NCI-H2196 treated with DMSO at 0.1 percent for 48 hours (cell line): ENCODE results near the gene CCDC32.
A peak's percentile ranks its signal among the peaks of the same experiment; 100 is the strongest.
"Not testable (repeated sequence)": the region's sequence is repeated elsewhere in the genome, so short reads cannot be mapped to it uniquely, and the experiment has no call there.

Source experiments
- DNase-seq: peaks from one replicate; lab custom pipeline; 2025; ENCODE audit not compliant: unreplicated experiment; lab: John Stamatoyannopoulos, UW

CCDC32 gene, protein sequence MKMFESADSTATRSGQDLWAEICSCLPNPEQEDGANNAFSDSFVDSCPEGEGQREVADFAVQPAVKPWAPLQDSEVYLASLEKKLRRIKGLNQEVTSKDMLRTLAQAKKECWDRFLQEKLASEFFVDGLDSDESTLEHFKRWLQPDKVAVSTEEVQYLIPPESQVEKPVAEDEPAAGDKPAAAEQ

DNA sequence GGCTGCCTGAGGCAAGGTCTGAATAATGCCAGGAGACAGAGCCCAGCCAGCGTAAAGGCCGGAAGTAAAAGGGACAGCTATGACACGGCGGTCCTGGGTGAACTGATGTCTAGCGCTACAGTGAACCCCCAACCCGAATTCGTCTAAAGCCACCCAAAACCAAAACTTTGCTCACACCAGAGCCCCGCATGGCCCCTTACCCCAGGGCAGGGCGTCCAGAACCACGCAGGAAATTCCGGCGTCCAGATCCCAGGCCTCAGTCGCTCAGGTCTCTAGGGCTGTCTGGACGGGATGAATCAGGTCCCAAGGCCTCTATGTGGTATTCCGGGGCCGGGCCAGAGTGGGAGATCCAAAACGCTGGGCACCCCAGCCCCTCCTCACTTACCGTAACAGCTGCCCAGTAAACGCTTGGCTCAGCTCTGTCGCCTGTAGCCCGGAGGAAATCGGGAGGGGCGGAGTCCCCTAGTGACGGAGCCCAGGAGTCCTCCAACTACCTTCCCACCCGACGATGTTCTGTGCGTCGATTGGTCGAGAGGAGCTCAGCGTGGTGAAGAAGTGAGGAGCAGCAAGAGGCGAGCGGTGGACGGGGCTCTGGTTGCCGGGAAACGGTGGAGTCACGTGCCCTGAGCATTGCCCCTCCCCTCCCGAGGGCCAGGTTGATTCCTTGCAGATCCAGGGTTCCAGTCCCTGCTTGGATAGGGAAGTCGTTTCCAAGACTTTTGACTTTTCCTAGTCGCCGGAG, at the start of gene CCDC32:
CCDC32 (minus strand) TSS at position 452 of the 742 bp plus-strand sequence. CDS start 2,027 bp downstream, outside the sequence.
- DNase-seq, result peak; percentile 86

DNA sequence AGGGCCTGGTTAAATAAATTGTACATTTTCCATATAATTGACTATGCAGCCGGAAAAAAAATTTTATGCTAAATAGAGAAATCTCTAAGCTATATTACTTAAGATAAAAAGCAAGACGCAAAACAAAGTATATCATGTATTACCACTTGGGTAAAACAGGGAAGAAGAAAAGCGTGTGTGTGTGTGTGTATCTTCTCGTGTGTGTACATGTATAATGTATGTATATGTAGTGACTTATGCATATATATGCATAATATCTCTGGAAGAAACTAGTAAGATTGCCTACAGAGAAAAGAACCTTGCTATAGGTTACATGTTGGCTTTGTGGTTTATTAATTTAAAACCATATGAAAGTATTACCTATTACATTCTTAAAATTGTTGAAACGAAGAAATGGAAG, 48.2 kb upstream of the CCDC32 start:
- DNase-seq, result no peak

DNA sequence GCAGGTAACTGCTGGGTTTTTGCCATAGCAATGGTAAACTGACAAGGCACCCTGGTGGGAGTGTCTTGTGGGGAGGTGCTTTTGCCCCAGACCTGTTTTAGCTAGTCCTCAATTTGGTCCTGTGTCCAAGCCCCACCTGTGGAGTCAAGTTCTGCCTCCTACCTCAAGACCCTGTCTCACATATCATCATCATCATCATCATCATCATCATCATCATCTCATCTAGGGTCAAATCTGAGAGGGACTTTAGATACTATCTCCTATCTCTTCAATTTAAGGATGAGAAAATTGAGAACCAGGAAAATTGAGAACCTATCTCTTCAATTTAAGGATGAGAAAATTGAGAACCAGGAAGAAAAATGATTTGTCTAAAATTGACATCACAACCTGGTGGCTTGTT, 39.1 kb upstream of the CCDC32 start:
- no peak for DNase-seq

DNA sequence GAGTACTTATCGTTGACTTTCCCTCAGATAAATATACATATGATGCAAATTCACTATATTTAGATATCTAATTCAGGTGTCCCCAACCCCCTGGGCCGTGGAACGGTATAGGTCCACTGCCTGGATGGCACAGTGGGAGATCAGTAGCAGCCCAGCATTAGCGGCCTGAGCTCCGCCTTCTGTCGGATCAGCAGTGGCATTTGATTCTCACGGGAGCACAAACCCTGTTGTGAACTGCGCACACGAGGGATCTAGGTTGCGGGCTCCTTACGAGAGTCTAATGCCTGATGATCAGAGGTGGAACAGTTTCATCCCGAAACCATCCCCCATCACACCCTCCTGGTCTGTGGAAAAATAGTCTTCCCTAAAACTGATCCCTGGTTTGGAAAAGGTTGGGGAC, 36.1 kb upstream of the CCDC32 start:
- no peak for DNase-seq

DNA sequence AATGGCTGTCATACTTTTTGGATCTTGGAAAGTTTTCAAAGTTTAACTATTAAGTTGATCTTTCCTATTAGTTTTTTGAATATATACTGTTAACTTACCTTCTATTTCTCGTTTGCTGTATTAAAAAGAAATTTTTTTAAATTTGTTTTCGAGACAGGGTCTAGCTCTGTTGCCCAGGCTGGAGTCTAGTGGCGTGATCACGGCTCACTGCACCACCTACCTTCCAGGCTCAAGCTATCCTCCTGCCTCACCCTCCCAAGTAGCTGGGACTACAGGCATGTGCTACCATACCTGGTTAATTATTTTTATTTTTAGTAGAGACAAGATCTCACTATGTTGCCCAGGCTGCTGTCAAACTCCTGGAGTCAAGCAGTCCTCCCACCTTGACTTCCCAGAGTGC, 33.8 kb upstream of the CCDC32 start:
- DNase-seq, result no peak

DNA sequence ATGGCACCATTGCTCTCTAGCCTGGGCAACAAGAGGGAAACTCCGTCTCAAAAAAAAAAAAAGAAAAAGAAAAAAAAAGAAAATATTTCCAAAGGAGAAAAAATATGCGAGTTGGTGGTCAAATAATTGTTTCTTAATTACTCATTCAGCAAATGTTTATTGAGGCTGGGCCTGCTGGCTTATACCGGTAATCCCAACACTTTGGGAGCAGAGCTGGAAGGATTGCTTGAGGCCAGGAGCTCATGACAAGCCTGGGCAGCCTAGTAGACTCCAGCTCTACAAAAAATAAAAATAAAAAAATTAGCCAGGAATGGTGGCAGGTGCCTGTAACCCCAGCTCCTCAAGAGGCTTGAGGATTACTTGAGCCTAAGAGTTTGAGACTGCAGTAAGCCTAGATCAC, 33.3 kb upstream of the CCDC32 start:
- DNase-seq, result no peak

DNA sequence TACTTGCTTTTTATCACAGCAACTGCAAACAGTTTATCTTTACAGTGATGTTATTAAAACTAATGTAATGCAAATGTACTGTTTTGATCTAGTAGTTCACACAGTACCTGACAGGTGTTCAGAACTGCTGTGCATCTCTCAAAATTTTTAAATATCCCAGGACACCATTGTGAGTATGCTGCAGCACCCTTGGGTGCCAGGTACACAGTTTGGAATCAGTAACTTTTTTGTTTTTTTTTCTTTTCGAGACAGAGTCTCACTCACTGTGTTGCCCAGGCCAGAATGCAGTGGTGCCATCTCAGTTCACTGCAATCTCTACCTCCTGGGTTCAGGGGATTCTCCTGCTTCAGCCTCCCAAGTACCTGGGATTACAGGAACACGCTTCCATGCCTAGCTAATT, 32.2 kb upstream of the CCDC32 start:
- DNase-seq, result no peak

DNA sequence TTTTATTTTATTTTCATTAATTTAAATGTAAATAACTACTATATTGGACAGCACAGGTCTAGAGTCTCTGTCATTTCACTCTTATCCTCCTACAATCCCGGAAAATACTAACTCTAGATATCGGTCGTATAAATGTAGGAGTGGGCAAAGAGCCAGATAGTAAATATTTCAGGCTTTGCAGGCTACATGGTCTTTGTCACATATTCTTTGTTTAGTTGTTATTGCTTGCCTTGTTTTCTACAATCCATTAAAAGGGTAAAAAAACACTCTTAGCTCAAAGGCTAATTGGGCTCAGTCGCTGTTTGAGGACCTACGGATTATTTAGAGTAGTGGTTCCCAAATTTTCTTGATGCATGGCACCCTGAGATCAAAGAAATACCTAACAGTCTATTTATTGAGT, 30.9 kb upstream of the CCDC32 start:
- DNase-seq, result no peak

DNA sequence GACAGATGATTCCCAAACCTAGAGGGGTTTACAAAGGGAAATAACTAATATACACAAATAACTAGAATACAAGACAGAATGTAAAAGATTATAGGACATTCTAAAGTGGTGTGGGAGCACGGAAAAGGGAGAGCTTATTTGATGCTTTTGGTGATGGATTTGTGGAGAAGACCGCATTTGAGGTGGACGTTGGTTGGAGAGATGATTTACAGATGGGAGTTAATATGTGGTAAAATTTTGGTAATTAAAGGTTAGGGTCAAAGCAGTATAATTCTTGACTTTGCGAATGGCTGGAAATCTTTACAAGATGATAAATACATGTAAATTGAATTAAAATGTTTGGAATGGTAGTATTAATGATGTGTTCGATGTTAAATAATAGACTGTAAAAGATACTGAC, 30.4 kb upstream of the CCDC32 start:
- DNase-seq, result no peak

DNA sequence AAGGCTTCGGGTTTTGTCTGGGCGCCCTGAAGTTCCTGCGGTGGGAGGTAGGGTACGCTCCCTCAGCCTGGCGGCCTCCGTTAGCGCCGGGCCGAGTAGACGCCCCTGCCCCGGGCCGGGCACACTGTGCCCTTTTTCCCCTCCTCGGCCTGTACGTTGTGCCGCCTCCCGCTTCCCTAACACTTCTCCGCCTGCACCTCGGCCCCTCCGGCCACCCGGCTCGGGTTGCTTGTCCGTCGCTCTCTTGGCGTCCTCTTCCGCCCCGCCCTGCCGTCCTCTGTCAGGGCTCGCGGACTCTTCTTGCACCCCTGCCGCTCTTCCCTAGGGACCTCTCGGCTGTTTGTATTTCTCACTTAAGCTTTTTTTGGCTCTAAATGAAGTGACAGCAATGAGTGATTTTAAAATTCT, 29.6 kb upstream of the CCDC32 start:
- peak; percentile 18 for DNase-seq

DNA sequence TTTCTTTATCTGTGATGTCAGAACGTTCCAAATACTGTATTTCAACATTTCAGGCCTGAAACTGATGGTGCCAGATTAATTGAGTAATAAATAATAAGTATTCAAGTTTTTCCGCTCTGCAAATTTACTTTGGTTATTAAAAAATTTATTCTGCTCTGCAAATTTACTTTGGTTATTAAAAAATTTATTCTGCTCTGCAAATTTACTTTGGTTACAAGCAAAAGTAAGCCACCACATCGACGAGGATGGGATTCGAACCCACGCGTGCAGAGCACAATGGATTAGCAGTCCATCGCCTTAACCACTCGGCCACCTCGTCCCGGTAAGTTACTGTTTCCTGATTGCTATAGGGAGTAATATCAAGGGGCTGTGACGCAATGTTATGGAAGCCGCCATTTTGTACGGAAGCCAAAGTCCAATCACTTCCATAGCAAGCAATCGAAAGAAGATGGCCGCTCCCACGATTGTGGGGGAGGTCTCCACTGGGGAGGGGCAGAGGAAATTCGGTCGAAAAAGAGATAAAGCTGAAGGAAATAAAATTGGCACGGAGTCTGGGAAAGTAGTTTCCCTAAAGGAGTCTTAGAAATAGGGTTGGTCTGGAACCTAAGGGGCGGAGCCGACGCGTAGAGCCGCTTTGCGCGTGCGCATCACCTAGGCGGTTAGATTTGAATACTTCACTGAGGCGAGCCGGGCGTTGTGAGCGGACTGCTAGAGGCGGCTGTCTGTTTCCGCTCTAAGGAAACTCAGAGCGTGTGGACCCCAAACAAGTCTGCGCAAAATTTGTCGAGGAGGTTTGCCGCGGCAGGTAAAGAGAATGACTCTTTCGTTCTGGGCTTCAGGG, 29.0 kb upstream of the CCDC32 start, which contains the start of gene KNL1:
KNL1 (plus strand) TSS at position 662 of the 841 bp plus-strand sequence. CDS start 8,683 bp downstream, outside the sequence.
- peak; percentile 44 for DNase-seq

DNA sequence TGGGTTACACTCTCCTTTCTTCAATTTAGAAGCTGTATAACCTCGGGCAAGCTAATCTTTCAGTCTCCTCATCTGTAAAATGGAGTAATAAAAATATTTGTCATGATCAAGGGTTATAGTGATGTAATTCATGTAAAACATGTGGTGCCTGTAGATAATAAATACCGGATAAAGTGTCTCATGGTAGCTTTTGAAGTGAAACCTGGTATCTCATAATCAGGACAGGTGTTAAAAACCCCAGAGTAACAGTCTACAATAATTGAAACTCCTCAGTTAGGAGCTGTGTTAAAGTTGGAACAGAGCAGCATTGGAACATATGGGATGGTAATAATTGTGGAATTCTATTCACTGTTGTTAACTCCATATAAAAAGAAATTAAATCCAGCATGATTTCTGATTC, 28.3 kb upstream of the CCDC32 start:
- DNase-seq, result no peak

DNA sequence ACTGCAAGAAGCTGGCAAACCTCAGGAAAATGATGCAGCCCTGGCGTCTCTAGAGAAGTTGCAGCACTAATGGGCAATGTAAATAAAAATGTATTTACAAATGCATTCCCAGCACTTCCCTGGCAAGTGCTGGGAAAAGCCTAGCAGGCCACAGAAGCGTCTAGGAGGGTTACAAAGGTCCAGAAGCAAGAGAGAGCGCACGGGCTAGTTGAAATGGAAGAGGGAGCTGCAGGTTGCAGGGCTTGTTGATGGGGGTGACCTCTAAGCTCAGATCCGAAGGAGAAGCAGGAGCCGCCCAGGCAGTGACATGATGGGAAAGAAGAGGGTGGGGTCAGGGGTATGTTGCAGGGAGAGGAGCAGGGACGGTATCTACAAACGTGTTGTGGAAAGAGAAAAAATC, 26.5 kb upstream of the CCDC32 start:
- DNase-seq, result no peak

DNA sequence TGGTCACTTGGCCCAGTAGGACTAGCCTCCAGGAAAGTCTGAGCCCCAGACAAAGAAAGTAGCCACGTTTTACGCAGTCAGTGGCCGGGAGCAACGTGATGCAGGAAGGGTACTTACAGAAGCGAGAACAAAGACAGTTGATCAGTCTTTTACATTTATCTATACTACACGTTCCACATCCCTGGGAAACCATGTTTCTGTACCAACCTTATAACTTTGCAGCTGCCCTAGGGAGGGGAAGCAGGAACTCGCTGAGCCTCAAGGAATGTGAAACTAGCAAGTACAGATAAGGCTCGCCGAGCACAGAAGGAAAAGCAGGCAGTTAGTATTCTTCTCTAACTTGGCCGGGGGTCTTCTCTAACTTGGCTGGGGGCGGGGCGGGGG, 25.8 kb upstream of the CCDC32 start:
- DNase-seq, result no peak

DNA sequence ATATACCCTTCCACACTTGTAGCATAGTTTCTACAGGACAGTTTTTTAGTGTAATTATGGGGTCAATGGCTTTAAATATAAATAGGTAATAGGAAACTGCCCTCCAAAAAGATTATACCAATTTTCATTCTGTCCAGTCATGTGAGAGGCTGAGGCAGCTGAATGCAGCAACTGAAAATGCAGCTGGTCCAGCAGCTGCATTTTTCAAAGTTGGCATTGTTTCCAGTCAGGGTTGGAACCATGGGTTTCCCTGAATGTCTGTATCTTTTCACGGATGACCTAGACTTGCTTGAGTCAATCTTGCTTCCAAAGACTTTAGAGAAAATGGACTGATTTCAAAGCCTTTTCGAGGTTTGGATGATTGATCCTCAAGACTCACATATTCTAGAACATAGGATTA, 19.3 kb upstream of the CCDC32 start:
- DNase-seq, result no peak

DNA sequence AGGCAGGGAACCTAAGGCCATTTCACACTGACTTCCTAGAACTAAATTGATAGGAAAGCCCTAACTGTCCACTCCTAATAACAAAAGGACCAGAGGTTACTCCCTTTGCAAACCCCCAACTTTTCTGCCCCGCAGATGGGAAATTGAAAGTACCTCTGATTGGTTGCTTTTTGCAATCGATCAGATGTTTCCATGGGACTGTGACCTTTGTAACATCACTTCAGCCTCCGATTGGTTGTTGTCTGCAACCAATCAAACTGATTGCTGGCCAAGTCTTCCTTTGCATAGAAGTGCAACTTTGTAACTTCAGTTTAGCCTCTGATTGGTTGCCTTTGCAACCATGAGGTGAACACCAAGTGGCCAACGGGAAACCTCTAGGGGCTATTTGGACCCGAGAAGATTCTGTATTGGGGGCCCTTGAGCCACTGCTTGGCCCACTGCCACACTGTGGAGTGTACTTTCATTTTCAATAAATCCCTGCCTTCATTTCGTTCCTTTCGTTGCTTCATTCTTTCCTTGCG, 17.9 kb upstream of the CCDC32 start:
- DNase-seq, result no peak

DNA sequence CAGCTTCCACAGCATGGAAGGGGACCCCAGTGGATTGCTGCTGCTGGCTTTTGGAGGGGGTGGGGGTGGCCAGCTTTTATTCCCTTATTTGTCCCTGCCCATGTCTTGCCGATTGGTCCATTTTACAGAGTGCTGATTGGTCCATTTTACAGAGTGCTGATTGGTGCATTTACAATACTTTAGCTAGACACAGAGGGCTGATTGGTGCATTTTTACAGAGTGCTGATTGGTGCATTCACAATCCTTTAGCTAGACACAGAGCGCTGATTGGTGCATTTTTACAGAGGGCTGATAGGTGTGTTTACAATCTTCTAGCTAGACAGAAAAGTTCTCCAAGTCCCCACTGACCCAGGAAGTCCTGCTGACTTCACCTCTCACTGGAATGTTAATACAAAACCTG, 17.0 kb upstream of the CCDC32 start:
- not testable (repeated sequence) for DNase-seq

DNA sequence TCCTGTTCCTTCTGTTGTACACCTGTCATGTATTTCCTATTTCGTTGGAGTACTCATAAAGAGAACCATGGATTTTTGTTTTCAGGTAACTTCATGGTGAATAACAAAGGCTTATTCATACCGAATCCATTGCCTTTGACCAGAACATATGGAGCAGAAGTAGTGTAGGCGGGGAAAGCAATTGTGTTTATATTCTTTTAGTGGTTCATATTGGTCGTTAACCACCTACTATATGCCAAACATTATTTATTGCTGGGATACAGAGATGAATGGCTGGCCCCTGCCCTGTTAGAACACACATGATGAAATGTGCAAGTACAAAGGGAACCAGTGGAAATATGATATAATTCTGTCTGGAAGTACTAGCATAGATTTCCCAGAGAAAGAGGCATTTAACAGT, 14.1 kb upstream of the CCDC32 start:
- no peak for DNase-seq

DNA sequence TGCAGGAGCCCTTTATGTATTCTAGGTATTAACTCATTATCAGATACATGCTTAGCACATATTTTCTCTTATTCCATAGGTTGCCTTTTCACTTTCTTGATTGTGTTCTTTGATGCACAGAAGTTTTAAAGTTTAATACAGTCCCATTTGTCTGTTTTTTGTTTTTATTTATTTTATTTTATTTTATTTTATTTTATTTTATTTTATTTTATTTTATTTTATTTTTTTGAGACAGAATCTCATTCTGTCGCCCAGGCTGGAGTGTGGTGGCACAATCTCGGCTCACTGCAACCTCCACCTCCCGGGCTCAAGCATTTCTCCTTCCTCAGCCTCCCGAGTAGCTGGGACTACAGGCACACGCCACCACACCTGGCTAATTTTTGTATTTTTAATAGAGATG, 12.1 kb upstream of the CCDC32 start:
- DNase-seq, result not testable (repeated sequence)

DNA sequence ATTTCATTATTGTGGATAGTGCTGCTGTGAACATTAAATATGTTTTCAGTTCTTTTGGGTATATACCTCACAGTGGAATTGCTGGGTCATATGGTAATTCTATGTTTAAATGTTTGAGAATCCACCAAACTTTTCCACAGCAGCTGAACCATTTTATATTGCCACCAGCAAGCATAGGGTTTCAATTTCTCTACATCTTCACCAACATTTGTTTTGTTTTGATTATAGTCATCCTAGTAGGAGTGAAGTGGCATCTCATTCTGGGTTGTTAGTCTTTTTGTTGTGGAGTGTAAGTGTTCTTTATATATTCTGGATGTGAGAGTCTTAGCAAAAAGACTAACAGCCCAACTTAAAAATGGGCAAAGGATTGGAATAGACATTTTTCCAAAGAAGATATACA, 10.3 kb upstream of the CCDC32 start:
- no peak for DNase-seq

DNA sequence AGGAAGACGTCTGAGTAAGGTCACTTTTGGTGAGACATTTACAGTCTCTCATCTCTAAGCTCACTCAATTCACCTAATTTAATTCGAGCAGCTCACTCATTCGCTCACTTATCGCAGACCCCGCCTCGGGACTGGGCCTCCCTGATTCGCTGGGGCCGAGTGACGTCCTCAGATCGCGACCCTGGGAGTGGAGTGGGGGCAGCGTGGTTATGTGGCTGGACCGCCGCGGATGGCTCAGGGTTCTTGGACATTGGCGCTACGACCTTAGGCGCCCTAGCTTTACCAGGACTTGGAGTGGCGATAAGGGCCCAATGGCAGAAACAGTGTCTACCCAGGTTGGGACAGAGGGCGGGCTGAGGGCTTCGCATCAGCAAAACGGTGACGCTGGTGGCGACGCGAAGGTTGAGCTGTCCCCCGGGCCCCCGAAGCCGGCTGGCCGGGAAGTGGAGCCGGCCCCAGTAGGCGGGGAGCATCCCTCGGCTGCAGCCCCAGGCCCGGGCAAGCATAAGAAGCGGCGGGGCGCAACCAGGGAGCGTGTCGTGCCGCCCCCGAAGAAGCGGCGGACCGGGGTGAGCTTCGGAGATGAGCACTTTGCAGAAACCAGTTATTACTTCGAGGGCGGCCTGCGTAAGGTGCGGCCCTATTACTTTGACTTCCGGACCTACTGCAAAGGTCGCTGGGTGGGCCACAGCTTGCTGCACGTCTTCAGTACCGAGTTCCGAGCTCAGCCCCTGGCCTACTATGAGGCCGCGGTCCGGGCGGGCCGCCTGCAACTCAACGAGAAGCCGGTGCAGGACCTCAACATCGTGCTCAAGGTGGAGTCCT, 4.5 kb upstream of the CCDC32 start, which contains the start of gene RPUSD2:
RPUSD2 (plus strand) TSS at position 171 of the 825 bp plus-strand sequence; CDS start at position 210, 39 bp downstream.
- DNase-seq, result peak; percentile 70
